Measurements from ENCODE around the gene RCBTB1.
A peak's percentile ranks its signal among the peaks of the same experiment; 100 is the strongest.
"Not testable (repeated sequence)": the region's sequence is repeated elsewhere in the genome, so short reads cannot be mapped to it uniquely, and the experiment has no call there.

Gene RCBTB1

DNA sequence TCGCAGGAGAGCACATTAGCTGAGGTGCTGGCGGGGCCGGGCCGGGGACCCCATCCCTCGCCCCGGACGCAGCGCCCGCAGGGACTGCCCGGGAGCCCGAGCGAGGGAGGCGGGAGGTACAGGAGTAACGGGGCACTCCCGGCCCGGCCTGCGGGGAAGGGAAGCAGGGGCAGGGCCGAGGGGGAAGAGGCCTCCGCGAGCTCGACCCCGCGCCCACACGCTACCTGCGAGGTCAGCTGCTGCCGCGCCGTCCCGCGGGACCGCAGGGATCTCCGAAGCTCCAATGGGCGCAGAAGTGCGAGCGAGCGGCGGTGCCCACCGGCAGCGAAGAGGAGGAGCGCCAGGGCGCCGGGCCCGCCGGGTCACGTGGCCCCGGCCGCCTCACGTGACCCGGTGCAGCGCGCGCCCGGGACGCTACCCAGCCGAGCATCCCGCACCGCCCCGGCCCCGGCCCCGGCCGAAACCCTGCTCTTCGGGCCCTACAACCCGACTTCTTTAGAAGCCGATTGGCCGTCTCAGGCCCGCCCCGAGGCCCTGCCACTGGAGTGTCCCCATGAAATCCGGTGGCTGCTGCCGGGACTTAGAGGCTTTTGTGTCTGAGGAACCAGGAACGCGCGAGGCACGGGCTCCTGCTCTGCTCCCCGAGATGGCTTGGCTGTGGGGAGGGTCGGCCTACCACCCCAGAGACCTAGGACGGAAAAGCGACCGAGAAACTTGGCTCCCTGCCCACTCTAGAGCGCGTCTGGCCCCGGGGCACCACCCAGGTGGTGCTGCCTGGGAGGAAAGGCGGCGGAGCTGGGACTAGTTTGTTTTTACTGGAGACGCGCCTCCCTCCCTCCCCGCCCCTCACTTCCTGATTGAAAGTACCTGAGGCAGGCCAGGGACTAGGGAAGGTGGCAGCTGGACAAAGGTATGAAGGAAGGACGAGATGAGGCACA, at the start of gene RCBTB1:
Gene RCBTB1, minus strand, starts transcription at position 339 of the 938 bp plus-strand sequence. CDS start 18,279 bp downstream, outside the sequence.
- DNase-seq (ENCODE audit: low read depth in 3 of 3), result peak; percentile 13 to 66 (median 46)

DNA sequence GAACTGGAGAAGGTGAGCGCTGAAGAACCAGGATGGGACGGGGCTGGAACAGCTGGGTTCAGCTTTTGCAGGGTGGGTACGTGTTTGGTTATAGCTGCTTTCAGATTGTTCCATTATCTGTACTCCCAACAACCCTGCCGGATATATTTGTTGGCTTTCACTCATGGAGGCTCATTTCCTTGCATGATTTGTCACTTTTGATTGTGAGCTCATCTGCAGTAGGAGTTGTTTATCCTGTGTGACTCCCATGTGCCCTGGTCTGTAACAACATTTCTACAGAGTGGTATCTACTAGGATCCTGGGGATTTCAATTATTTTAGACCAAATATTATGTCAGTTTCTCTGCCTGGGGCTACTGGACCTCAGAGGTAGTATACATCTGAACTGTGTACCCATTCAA, 48.4 kb upstream of the RCBTB1 start:
- DNase-seq (ENCODE audit: low read depth in 3 of 3), result no peak

DNA sequence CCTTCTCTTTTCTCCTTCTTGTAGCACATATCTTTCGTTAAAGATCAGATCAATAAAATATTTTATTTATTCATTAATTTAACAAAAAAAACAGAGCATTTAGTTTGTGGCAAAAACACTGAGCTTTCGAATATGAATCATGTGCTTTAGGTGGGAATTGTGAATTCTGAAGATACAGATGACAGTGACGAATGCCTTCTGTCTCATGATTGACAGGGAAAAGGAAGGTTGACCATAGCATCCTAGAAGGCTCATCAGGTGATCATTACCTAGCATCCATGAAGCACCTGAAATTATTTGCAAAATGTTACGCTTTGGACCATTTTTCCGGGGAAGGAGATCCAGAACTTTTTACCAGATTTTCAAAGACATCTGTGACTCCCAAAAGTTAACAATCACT, 46.8 kb upstream of the RCBTB1 start:
- no peak for DNase-seq (ENCODE audit: low read depth in 3 of 3)

DNA sequence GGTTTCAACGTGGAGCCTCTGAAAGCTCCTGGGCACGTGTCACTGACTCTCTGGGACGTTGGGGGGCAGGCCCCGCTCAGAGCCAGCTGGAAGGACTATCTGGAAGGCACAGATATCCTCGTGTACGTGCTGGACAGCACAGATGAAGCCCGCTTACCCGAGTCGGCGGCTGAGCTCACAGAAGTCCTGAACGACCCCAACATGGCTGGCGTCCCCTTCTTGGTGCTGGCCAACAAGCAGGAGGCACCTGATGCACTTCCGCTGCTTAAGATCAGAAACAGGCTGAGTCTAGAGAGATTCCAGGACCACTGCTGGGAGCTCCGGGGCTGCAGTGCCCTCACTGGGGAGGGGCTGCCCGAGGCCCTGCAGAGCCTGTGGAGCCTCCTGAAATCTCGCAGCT, 45.2 kb upstream of the RCBTB1 start:
- no peak for DNase-seq (ENCODE audit: low read depth in 3 of 3)

DNA sequence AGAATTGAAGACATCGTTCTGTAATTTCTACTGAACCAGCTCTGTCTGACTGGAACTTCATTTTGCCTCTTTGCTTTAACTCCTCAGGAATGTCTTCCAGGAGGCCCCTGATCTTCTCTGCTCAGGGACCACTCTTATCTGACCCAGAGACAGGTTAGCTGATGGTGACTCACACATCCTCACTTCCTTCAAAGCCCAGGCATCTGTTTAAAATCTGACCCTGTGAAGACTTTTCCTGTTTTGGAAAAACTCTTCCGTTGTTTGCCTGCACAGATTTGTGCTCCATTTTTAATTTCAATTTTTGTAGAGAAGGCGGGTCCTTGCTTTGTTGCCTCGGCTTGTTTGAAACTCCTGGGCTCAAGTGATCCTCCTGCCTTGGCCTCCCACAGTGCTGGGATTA, 44.6 kb upstream of the RCBTB1 start:
- no peak for DNase-seq (ENCODE audit: low read depth in 3 of 3)

DNA sequence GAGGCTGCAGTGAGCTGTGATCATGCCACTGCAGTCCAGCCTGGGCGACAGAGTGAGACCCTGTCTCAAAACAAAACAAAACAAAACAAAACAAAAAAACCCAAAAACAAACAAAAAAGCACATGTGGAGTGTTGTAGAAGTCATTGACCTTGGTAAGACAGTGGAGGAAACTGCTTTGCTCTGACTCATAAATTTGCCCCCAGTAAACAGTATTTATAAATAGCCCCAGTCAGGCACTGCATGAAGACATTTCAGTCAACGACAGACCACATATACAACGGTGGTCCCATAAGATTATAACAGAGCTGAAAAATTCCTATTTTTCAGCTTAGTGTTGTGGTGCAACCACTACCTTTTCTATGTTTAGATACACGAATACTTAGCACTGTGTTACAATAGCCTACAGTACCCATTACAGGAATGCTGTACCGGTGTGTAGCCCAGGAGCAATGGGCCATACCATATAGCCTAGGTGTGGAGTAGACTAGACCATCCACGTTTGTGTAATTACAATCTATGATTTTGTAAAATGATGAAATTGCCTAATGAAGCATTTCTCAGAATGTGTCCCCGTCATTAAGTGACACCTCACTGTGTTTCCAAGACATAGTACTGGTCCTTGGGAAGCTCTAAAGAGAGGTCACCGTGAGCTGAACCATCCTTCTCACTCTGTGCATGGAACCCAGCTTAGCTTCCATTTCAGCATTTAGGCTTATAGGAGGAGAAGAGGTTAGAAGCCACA, 44.0 kb upstream of the RCBTB1 start:
- no peak for DNase-seq (ENCODE audit: low read depth in 3 of 3)

DNA sequence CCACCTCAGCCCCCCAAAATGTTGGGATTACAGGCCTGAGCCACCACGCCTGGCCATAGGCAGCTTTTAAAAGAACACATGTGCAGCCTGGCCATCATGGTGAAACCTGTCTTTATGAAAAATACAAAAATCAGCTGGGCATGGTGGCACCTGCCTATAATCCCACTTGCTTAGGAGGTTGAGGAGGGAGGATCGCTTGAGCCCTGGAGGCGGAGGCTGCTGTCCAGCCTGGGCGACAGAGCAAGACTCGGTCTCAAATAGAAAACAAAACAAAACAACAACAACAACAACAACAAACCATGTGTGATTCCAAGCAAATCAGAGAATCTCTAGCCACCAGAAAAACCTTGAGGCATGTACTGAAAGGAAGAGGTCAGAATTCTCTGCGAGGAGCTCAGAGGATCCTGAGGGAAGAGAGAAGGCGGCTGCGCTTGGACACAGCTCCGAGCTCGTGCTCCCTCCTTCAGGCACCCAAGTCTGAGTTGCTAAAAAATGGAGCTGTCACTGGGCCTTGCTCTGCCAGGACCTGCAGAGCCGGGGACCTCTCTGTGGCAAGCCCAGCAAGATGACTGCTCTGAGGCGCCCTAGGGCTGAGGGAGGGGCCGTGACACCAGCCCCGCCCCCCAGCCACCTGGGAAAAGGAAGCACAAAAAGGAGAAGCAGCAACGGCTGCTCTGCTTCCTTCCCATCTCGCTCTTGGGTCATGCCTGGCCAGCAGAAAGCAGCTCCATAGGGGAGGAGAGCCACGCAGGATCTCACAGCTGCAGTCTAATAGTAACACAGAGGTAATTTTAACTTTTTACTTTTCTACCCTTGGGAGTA, 42.7 kb upstream of the RCBTB1 start, which contains the start of gene ARL11:
Gene ARL11, plus strand, starts transcription at position 677 of the 822 bp plus-strand sequence. CDS start 1,941 bp downstream, outside the sequence.
- DNase-seq (ENCODE audit: low read depth in 3 of 3), result peak; percentile 24 to 44 (median 41)

DNA sequence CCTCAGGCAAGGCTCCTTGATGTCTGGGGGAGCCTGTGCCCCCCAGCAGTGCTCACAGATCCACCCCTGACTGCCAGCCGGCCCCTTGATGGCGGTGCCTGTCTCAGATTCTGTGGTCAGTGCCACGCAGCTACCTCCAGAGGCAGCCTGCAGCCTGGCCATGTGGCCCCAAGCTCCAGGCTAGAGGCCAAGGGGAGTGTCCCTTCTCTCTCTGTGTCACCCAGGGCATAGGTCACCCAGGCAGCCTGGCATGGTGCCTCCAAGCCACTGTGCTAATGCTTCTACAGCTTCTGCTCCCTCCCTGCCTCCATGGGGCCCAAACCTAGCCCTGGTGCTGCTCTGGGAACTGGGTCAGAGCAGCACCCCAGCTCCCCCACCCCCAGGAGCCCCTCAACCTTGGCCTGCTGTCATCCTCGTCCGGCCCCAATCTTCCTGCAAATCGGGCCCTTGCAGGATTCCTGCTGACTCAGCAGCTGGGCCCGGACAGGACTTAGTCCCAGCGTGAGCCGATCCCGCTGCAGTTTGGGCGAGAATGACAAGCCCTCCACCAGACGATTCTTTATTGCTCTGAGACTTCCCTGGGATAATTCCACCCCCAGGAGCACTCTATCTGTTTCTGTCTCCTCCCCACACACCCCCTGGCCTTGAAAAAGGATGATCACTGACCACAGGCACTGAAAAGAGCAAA, 40.2 kb upstream of the RCBTB1 start:
- DNase-seq (ENCODE audit: low read depth in 3 of 3), result no peak

DNA sequence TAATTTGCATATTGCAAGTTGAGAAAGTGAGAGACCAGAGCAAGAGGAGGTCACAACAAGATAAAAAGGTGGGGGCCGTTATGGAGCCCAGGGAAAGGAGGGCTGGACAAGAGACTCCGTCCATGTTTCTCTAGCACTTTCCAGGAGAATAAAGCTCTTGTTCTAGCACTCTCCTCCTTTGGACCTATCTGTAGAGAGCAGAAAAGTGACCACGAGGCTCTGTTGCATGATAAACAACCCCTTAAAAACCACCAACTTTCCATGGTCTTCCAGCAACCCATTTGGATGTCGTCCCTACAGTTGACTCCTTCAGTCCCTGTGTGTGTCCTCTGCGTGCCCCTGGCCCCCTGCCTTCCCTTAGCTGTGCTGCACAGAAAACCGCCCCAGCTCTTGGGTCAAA, 38.9 kb upstream of the RCBTB1 start:
- no peak for DNase-seq (ENCODE audit: low read depth in 3 of 3)

DNA sequence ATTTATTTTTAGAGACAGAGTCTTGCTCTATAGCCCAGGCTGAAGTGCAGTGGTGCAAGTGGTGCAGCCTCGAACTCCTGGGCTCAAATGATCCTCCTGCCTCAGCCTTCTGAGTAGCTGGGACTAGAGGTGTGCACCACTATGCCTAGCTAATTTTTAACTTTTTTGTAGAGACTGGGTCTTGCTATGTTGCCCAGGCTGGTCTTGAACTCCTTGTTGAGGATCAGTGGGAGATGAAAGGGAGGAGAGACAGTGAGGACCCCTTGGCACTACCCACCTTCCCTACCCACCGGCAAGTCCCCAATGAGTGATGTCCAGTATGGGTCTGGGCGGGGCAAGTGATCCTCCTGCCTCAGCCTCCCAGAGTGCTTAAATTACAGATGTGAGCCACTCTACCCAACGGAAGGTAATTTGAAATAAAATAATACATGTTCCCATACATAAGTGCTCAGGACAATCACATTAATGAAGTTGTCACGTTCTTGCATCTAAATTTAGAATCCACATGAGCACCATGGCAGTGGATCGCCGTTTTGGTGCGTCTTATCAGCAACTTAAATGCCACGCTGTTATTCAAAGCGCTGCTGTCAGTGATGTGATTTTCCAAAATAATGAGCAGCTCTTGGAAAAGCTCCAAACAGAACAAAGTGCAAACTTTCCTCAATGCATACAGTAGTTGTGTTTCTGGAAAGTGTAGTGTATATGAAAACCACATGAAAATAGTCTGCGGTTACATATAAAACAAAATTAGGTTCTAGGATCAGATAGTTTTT, 37.0 kb upstream of the RCBTB1 start:
- no peak for DNase-seq (ENCODE audit: low read depth in 3 of 3)

DNA sequence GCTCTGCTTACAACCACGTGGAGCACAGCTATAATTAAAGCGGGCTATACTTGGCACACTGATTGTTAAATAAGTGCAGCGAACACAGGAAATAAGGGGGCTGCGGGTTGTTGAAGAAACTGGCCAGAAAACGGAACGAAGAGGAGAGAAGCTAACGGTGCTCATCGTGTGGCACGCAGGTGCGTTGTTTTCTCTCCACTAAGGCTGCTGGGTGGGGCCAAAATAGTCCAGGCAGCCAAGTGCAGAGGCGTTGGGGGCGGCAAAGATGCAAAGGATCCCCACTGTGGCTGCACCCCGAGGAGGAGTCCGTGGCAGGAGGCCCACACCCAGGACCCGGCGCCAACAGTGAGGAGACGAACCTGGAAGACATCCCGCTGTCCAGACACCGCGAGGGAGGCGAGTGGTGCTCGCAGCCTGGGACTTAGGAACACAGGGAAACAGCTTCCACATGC, 34.8 kb upstream of the RCBTB1 start:
- DNase-seq (ENCODE audit: low read depth in 3 of 3), result no peak

DNA sequence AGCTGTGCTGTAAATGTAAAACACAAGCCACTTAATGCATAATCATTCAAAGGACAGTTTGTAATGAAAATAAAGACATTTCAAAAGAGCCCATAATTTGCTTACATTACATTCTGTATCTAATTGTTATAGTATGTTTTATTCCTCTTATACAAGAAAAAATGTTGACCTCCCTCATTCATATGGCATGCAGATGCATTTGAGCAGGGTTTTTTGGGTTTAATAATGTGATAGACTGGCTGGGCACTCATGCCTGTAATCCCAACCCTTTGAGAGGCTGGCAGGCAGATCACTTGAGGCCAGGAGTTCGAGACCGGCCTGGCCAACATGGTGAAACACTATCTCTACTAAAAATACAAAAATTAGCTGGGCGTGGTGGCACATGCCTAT, 31.3 kb upstream of the RCBTB1 start:
- DNase-seq (ENCODE audit: low read depth in 3 of 3), result no peak

DNA sequence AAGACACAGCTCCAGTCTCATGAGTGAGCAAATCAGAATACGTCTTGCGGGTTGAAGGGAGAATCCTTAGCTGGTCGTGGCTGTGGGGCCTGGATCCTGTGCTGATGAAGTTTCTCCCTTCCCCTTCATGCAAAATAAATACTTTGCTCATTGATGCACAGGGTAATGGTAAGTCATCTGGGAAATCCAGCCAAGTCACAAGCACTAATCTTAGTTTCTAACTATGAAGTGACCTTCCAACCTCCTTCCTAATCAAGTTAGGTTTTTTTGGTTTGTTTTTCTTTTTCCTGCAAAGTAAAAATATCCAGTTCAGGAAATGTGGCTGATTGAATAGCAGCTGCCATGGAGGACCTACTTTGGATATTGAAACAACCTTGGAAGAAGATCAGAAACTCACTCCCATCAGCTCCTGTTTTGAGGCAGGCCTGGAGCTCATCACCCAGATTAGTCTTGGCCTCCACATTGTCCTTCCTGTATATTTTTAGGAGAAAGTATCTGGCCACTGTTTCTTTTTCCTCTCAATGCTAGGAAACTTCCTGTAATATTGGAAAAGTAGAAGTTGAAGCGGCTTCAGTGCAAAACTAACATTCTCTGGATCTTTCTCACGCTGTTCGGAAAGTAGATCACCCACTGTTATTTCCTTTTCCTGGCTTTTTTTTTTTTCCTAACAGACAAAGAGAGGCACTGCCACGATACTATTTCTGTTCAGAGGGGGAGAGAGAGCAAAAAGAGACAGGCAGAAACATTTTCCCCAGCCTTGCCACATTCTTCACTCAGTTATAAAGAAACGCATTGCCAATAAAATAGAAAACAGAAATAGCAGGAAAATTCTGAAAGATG, 30.7 kb upstream of the RCBTB1 start:
- DNase-seq (ENCODE audit: low read depth in 3 of 3), result no peak

DNA sequence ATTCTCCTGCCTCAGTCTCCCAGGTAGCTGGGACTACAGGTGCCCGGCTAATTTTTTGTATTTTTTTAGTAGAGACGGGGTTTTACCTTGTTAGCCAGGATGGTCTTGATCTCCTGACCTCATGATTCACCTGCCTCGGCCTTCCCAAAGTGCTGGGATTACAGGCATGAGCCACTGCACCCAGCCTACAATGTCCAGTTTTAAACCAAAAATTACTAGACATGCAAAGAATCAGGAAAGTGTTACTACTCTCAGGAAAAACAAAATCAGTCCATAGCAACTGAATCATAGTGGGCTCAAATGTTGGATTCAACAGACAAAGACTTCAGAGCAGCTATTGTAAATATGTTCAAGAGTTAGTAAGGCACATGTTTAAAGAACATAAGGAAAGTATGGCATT, 26.7 kb upstream of the RCBTB1 start:
- DNase-seq (ENCODE audit: low read depth in 3 of 3), result not testable (repeated sequence)

DNA sequence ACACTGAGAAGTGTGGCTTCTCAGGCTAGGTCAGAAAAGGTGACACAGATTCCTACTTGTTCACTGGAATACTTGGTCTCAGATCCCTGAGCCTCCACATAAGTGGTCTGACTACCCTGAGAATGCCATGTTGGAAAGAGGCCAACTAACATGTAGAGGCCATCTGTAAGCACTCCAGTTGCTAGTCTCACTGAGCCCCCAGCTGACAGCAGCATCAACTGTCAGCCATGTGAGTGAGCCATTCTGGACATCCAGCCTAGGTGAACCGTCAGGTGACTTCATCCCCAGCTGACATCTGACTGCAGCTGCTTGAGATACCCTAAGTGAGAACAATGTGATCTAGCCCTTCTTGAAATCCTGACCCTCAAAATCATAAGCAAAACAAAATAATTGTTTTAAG, 24.8 kb upstream of the RCBTB1 start:
- DNase-seq (ENCODE audit: low read depth in 3 of 3), result no peak

DNA sequence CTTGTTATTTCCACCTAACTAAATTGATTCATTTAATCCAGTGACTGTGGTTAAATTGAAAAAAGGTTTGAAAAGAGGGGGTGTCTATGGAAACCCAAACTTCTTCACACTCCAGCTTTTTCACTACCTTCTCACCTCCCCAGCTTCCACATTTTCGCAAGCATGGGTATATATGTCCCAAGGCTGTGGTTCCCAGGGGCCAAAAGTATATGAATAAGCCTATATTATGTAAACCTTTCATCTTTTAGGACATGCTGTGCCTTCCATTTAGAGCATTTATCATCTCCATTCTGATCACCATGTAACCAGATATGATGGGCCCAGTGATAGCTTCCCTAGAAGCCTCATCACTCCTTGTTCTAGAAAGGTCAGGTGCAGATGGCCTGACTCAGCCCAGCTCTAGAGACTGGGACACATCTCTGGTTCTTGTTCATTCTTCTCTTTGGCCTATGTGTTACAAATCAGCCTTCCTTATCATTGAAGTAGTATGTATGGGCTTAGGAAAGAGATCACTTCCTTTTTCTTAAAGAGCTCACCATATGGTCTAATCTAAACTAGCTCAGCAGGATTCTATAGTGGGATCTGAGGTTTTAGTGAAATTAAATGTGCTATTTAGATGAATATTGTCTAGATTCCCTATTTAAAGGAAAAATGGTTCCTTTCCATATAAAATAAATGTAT, 23.4 kb upstream of the RCBTB1 start:
- DNase-seq (ENCODE audit: low read depth in 3 of 3), result no peak

DNA sequence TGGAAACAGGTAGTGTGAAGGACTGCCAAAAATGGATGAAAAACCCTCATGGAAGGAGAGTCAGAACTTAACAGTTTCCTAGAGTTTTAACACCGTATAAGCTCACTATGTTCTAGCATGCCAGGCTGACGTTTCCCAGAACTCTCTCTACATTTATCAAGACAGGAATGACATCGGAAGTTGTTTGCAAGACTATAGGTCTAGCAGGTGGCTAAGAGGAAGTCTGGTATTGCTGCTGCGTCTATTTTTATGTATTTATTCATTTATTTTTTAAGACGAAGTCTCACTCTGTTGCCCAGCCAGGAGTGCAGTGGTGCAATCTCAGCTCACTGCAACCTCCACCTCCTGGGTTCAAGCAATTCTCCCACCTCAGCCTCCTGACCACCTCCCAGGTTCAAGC, 22.4 kb upstream of the RCBTB1 start:
- no peak for DNase-seq (ENCODE audit: low read depth in 3 of 3)

DNA sequence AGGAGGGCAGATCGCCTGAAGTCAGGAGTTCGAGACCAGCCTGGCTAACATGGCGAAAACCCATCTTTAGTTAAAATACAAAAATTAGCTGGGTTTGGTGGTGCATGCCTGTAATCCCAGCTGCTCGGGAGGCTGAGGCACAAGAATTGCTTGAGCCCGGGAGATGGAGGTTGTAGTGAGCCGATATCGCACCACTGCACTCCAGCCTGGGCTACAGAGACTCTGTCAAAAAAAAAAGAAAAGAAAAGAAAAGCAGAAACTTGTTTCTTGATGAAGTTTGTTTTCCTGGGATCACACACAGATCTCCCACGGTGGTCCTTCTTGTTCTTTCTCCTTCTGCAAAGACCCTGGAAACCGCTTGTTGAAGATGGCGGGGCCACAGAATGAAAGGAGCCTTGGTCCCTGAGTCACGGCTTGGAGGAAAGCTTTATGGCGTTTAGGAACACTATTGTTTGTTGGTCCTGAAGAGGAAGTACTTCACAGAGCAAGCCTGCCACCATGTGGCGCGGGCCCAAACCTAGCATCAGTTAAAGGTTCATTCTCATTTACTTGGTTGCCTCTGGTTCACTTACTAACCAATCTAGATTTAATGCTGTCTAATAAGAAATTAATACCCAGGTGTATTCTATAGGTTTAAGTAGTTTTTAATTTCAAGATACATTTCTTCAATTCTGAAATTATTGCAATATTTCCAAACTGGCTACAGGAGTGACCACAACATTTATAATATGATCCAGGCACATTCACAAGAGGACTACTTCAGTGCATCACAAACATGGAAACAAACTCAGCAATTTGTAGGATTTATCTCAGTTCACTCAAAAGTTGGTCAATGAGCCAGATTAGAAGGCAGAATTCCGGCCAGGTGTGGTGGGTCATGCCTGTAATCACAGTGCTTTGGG, 21.6 kb upstream of the RCBTB1 start:
- peak; percentile 61 to 64 (median 63) for DNase-seq (ENCODE audit: low read depth in 3 of 3)

All from stimulated activated CD4-positive, alpha-beta T cell treated with anti-CD3 and anti-CD28 coated beads, TNF-alpha, amount 100 ng/mL, for 48 hours (primary cell).